SK-N-SH (cell line): Measurements from ENCODE around the gene MARCHF3. TPM values are rescaled to one million over a fixed set of nuclear protein-coding genes. Genes with fewer than 3 reads are reported as not detected.

Experiments
- CTCF ChIA-PET: fragments of 300-600, 350-600 bp; formaldehyde crosslinking; extraction: SDS; loops from one replicate; lab custom pipeline; 2021; lab: Yijun Ruan, JAX
- POLR2A ChIA-PET: fragments of 350-600 bp; sonication (Branson Sonifier 250); formaldehyde crosslinking; extraction: SDS; loops from one replicate; lab custom pipeline; 2020; ENCODE audit warnings: antibody characterized with exemption, inconsistent platforms; lab: Yijun Ruan, JAX
- DNase-seq: peaks from one replicate; pipeline ENCODE4 v3.0.0; 2012
- H2AFZ ChIP-seq: fragments of 200-600 bp; sonication (generic); 2 replicates; pipeline ENCODE4 v1.8.1; 2016; ENCODE audit warnings: antibody characterized with exemption, mild to moderate bottlenecking, low read depth
- H3F3A ChIP-seq: fragments of 200-600 bp; sonication (generic); replicated peaks from 2 replicates; pipeline ENCODE3; 2016; ENCODE audit warnings: antibody characterized with exemption, mild to moderate bottlenecking; ENCODE audit not compliant: insufficient read depth
- H3K27ac ChIP-seq, 2 experiments: fragments of 200-500 bp in 1 of 2; fragments of 200-600 bp in 1 of 2; sonication (Bioruptor generic) in 1 of 2; sonication (generic), shearing (Covaris generic) in 1 of 2; 2 replicates each; pipeline versions ENCODE4 v1.5.1 to v1.6.1; 2014 to 2016; ENCODE audit warnings: low read depth in 2 of 2, inconsistent platforms in 1 of 2, low read length in 1 of 2, mild to moderate bottlenecking in 1 of 2, mixed read lengths in 1 of 2
- H3K27me3 ChIP-seq: fragments of 200-600 bp; sonication (generic), shearing (Covaris generic); 2 replicates; pipeline ENCODE4 v1.6.1; 2016; ENCODE audit warnings: mixed run types; ENCODE audit not compliant: insufficient read depth
- H3K36me3 ChIP-seq, 2 experiments: fragments of 200-500 bp in 1 of 2; fragments of 200-600 bp in 1 of 2; sonication (Bioruptor generic) in 1 of 2; sonication (generic) in 1 of 2; replicated peaks in 1 of 2; 2 replicates each; pipeline versions ENCODE3 to v1.5.1; 2014 to 2016; ENCODE audit warnings: low read length in 1 of 2, mild to moderate bottlenecking in 1 of 2; ENCODE audit not compliant: insufficient read depth in 2 of 2, control insufficient read depth in 1 of 2
- H3K4me1 ChIP-seq, 2 experiments: fragments of 200-500 bp in 1 of 2; fragments of 200-600 bp in 1 of 2; sonication (Bioruptor generic) in 1 of 2; sonication (generic), shearing (Covaris generic) in 1 of 2; 2 replicates each; pipeline versions ENCODE4 v1.5.1 to v1.6.1; 2014 to 2016; ENCODE audit warnings: low read depth in 1 of 2, low read length in 1 of 2, mixed run types in 1 of 2; ENCODE audit not compliant: insufficient read depth in 2 of 2, control insufficient read depth in 1 of 2
- H3K4me2 ChIP-seq: fragments of 200-600 bp; sonication (generic), shearing (Covaris generic); 2 replicates; pipeline ENCODE4 v1.6.1; 2017; ENCODE audit warnings: mixed run types
- H3K4me3 ChIP-seq, 2 experiments: fragments of 200-500 bp in 1 of 2; fragments of 200-600 bp in 1 of 2; sonication (Bioruptor generic) in 1 of 2; sonication (generic), shearing (Covaris generic) in 1 of 2; 2 replicates each; pipeline versions ENCODE4 v1.5.1 to v1.8.1; 2014 to 2016; ENCODE audit warnings: low read depth in 2 of 2, inconsistent platforms in 1 of 2, low read length in 1 of 2, mild to moderate bottlenecking in 1 of 2, mixed read lengths in 1 of 2, moderate library complexity in 1 of 2
- H3K79me2 ChIP-seq: fragments of 200-600 bp; sonication (generic); 2 replicates; pipeline ENCODE4 v1.8.1; 2017; ENCODE audit warnings: mild to moderate bottlenecking; ENCODE audit not compliant: insufficient read depth
- H3K9ac ChIP-seq: fragments of 200-600 bp; sonication (generic); 2 replicates; pipeline ENCODE4 v1.6.1; 2017; ENCODE audit warnings: mixed run types
- H3K9me2 ChIP-seq: fragments of 200-600 bp; sonication (generic); 2 replicates; pipeline ENCODE4 v1.6.1; 2017; ENCODE audit warnings: mixed run types
- H3K9me3 ChIP-seq: fragments of 200-600 bp; sonication (generic); 2 replicates; pipeline ENCODE4 v1.6.1; 2017; ENCODE audit warnings: mixed run types, mild to moderate bottlenecking, moderate library complexity
- H4K20me1 ChIP-seq: fragments of 200-600 bp; sonication (generic); 2 replicates; pipeline ENCODE4 v1.6.1; 2017; ENCODE audit warnings: mild to moderate bottlenecking, mixed run types; ENCODE audit not compliant: insufficient read depth
- CHD2 ChIP-seq: fragments of 150-350 bp; IDR thresholded peaks from 2 replicates; pipeline ENCODE4 v1.6.1; 2018; ENCODE audit warnings: low read length; ENCODE audit not compliant: partially characterized antibody
- ELF1 ChIP-seq: IDR thresholded peaks from 2 replicates; pipeline ENCODE4 v1.4.0; 2012
- EP300 ChIP-seq, 2 experiments: IDR thresholded peaks; 2 replicates each; pipeline versions ENCODE4 v1.4.0 to v1.6.1; 2012; ENCODE audit warnings: borderline replicate concordance in 1 of 2, low read depth in 1 of 2, low read length in 1 of 2
- FOSL2 ChIP-seq: IDR thresholded peaks from 2 replicates; pipeline ENCODE4 v1.4.0; 2012; ENCODE audit warnings: low read depth, mild to moderate bottlenecking, moderate library complexity, borderline replicate concordance
- FOXJ3 ChIP-seq: sonication (generic); formaldehyde crosslinking; IDR thresholded peaks from 2 replicates; pipeline ENCODE4 v1.5.1; 2020; ENCODE audit warnings: mild to moderate bottlenecking, missing genetic modification reagents
- FOXM1 ChIP-seq: IDR thresholded peaks from 2 replicates; pipeline ENCODE4 v1.4.0; 2012; ENCODE audit warnings: low read depth, mild to moderate bottlenecking
- GATA2 ChIP-seq: sonication (generic); formaldehyde crosslinking; IDR thresholded peaks from 2 replicates; pipeline ENCODE4 v1.5.0; 2020; ENCODE audit warnings: mild to moderate bottlenecking, missing genetic modification reagents
- MEF2A ChIP-seq: IDR thresholded peaks from 2 replicates; pipeline ENCODE4 v1.4.0; 2012; ENCODE audit warnings: low read depth, borderline replicate concordance
- MXI1 ChIP-seq: IDR thresholded peaks from 2 replicates; pipeline ENCODE4 v1.6.1; 2012; ENCODE audit warnings: mild to moderate bottlenecking, low read depth, low read length, improper control_type of control experiment
- NFIC ChIP-seq: IDR thresholded peaks from 2 replicates; pipeline ENCODE4 v1.4.0; 2012; ENCODE audit warnings: borderline replicate concordance
- NRF1 ChIP-seq: IDR thresholded peaks from 2 replicates; pipeline ENCODE4 v1.6.1; 2012; ENCODE audit warnings: low read depth, mild to moderate bottlenecking, low read length
- POLR2AphosphoS5 ChIP-seq: IDR thresholded peaks from 2 replicates; pipeline ENCODE4 v1.6.1; 2012; ENCODE audit warnings: low read depth, low read length
- RFX5 ChIP-seq: IDR thresholded peaks from 2 replicates; pipeline ENCODE4 v1.6.1; 2012; ENCODE audit warnings: mild to moderate bottlenecking, improper control_type of control experiment, low read length
- SIN3A ChIP-seq: IDR thresholded peaks from 2 replicates; pipeline ENCODE4 v1.6.1; 2012; ENCODE audit warnings: low read depth, mild to moderate bottlenecking, low read length, moderate library complexity, borderline replicate concordance
- SMC3 ChIP-seq: IDR thresholded peaks from 2 replicates; pipeline ENCODE4 v1.6.1; 2012; ENCODE audit warnings: low read depth, low read length, improper control_type of control experiment
- TAF1 ChIP-seq: IDR thresholded peaks from 2 replicates; pipeline ENCODE4 v1.6.1; 2012; ENCODE audit warnings: low read depth, mild to moderate bottlenecking, low read length, moderate library complexity, borderline replicate concordance
- TCF12 ChIP-seq: IDR thresholded peaks from 2 replicates; pipeline ENCODE4 v1.4.0; 2012
- WGBS: methylation state at CpG from one replicate; pipeline ENCODE4 v1.1.6; 2017; ENCODE audit warnings: low lambda C conversion rate; 5-methylcytosine and 5-hydroxymethylcytosine counted together
- polyA plus RNA-seq, 3 experiments: library from polyadenylated mRNA; depleted of rRNA; stranded (reverse); fragments of >200 nt; gene quantifications; 2 replicates each; pipeline ENCODE4 v1.2.3, GENCODE V29; 2012
- TF ChIP-seq, protein P1 (sequence below): IDR thresholded peaks from 2 replicates; pipeline ENCODE4 v1.4.0; 2012; ENCODE audit warnings: low read depth
- TF ChIP-seq, protein P2 (sequence below): fragments of 150-350 bp; IDR thresholded peaks from 2 replicates; pipeline ENCODE4 v1.6.1; 2017; ENCODE audit warnings: antibody characterized with exemption, low read length, low read depth, borderline replicate concordance
- TF ChIP-seq, protein P3 (sequence below): IDR thresholded peaks from 2 replicates; pipeline ENCODE4; 2012
- TF ChIP-seq, protein P4 (sequence below): fragments of 200-600 bp; sonication (generic); IDR thresholded peaks from 2 replicates; pipeline ENCODE4 v1.6.1; 2017; ENCODE audit warnings: antibody characterized with exemption, mild to moderate bottlenecking, moderate library complexity
- TF ChIP-seq, protein P5 (sequence below): IDR thresholded peaks from 2 replicates; pipeline ENCODE4 v1.4.0; 2012; ENCODE audit warnings: low read depth, borderline replicate concordance

MARCHF3 gene
- polyA plus RNA-seq, 1 of the 3 experiments (the other 2 are of a cell fraction): 21.5 TPM

DNA sequence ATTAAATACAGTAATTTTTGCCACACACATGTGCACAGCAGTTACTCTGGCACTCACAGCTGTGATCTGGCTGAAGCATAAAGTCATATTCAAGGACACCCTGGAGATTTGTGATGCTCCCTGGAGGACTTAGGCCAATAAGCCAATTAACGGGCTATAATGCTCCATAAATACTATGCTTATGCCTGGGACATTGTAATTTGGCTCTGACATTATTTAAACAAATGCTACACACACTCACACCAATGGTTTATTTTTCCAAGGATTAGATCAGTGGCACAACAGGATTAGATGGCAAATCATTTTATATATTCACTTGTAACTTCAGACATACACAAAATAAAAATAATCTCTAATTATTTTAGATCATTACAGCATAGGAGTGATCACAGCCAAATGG is 142.2 kb downstream of the MARCHF3 start:
- Histone ChIP-seq H2AFZ (no peak overlapping the region), H4K20me1 (no peaks in the 10 kb centered on the region), H3F3A (peaks cover 9% of the 10 kb centered on the region), H3K4me1 (peaks cover 3% of the 10 kb centered on the region in 2 experiments; a peak in 2 of 4 replicates), H3K9ac (no peak overlapping the region), H3K9me3 (no peaks in the 10 kb centered on the region), H3K79me2 (no peaks in the 10 kb centered on the region), H3K4me2 (no peak overlapping the region), H3K27me3 (no peaks in the 10 kb centered on the region), H3K36me3 (no peaks in the 10 kb centered on the region), H3K9me2 (no peaks in the 10 kb centered on the region), H3K27ac (no peak overlapping the region; a peak in 1 of 4 replicates), H3K4me3 (no peak overlapping the region)
- peak; percentile 15 for DNase-seq
- no peak for TF ChIP-seq EP300 (IDR thresholded peaks at IDR 0.05; ENCODE audit: borderline replicate concordance in 1 of 2, low read depth in 1 of 2, low read length in 1 of 2)
- TF ChIP-seq RFX5: no peak
- no peak for TF ChIP-seq POLR2AphosphoS5
- no peak for TF ChIP-seq SIN3A
- no peak for TF ChIP-seq TCF12
- TF ChIP-seq MXI1: no peak
- no peak for TF ChIP-seq CHD2
- TF ChIP-seq NFIC: no peak
- TF ChIP-seq, protein P1, sequence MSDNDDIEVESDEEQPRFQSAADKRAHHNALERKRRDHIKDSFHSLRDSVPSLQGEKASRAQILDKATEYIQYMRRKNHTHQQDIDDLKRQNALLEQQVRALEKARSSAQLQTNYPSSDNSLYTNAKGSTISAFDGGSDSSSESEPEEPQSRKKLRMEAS: no peak
- TF ChIP-seq FOXJ3: no peak
- TF ChIP-seq FOXM1: no peak
- CTCF ChIA-PET: no interaction called here
- 60% methylated on average over 1 of the region's 1 CpG for WGBS
- POLR2A ChIA-PET: no interaction called here

DNA sequence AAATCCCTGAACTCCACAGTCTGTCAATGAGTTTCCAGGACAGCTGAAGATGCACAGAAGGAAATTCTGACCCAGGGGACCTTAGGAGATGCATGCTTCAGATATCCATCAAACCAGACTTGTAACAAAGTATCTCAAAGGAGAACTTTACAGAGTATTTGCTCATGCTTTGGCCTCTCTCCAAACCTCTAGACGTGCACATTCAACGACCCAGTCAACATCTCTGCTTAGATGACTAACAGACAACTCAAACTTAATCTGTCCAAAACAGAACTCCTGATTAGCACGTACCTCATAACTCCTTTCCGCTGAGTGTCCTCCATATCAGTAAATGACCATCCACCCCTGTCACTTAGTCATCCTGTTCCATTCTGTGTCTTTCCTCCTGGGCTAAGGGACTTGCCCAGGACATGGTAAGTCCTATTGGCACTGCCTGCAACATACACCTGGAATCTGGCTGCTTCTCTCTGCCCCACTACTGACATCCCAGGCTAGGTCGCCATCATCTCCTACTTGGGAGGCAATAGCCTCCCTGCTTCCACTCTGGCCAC is 146.0 kb downstream of the MARCHF3 start:
- Histone ChIP-seq H3F3A (peaks cover 9% of the 10 kb centered on the region), H3K36me3 (no peaks in the 10 kb centered on the region), H4K20me1 (no peaks in the 10 kb centered on the region), H2AFZ (no peak overlapping the region), H3K79me2 (no peaks in the 10 kb centered on the region), H3K4me2 (peak overlapping the region; percentile 35), H3K9me3 (no peaks in the 10 kb centered on the region), H3K4me3 (no peak overlapping the region), H3K27ac (peak overlapping the region in 1 of 2 experiments; percentile 42; a peak in 2 of 4 replicates), H3K4me1 (peaks cover 3% of the 10 kb centered on the region in 2 experiments; a peak in 2 of 4 replicates), H3K27me3 (no peaks in the 10 kb centered on the region), H3K9ac (no peak overlapping the region), H3K9me2 (no peaks in the 10 kb centered on the region)
- POLR2A ChIA-PET: no interaction called here
- CTCF ChIA-PET: no interaction called here
- 32% methylated on average over 5 of the region's 5 CpGs for WGBS
- no peak for DNase-seq
- TF ChIP-seq RFX5 (no peak), MEF2A (peak; percentile 58; the same call in 1 of the 2 replicates), ELF1 (no peak), POLR2AphosphoS5 (peak; percentile 55), TAF1 (no peak), FOSL2 (peak; percentile 72; the same call in 1 of the 2 replicates), GATA2 (CRISPR knock-in tag) (no peak), TCF12 (peak; percentile 93), SMC3 (no peak), NRF1 (no peak)
- TF ChIP-seq, protein P2, sequence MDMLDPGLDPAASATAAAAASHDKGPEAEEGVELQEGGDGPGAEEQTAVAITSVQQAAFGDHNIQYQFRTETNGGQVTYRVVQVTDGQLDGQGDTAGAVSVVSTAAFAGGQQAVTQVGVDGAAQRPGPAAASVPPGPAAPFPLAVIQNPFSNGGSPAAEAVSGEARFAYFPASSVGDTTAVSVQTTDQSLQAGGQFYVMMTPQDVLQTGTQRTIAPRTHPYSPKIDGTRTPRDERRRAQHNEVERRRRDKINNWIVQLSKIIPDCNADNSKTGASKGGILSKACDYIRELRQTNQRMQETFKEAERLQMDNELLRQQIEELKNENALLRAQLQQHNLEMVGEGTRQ: no peak
- TF ChIP-seq, protein P3, sequence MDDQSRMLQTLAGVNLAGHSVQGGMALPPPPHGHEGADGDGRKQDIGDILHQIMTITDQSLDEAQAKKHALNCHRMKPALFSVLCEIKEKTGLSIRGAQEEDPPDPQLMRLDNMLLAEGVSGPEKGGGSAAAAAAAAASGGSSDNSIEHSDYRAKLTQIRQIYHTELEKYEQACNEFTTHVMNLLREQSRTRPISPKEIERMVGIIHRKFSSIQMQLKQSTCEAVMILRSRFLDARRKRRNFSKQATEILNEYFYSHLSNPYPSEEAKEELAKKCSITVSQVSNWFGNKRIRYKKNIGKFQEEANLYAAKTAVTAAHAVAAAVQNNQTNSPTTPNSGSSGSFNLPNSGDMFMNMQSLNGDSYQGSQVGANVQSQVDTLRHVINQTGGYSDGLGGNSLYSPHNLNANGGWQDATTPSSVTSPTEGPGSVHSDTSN: peak; percentile 85
- TF ChIP-seq, protein P4, sequence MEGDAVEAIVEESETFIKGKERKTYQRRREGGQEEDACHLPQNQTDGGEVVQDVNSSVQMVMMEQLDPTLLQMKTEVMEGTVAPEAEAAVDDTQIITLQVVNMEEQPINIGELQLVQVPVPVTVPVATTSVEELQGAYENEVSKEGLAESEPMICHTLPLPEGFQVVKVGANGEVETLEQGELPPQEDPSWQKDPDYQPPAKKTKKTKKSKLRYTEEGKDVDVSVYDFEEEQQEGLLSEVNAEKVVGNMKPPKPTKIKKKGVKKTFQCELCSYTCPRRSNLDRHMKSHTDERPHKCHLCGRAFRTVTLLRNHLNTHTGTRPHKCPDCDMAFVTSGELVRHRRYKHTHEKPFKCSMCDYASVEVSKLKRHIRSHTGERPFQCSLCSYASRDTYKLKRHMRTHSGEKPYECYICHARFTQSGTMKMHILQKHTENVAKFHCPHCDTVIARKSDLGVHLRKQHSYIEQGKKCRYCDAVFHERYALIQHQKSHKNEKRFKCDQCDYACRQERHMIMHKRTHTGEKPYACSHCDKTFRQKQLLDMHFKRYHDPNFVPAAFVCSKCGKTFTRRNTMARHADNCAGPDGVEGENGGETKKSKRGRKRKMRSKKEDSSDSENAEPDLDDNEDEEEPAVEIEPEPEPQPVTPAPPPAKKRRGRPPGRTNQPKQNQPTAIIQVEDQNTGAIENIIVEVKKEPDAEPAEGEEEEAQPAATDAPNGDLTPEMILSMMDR: no peak
- TF ChIP-seq, protein P5, sequence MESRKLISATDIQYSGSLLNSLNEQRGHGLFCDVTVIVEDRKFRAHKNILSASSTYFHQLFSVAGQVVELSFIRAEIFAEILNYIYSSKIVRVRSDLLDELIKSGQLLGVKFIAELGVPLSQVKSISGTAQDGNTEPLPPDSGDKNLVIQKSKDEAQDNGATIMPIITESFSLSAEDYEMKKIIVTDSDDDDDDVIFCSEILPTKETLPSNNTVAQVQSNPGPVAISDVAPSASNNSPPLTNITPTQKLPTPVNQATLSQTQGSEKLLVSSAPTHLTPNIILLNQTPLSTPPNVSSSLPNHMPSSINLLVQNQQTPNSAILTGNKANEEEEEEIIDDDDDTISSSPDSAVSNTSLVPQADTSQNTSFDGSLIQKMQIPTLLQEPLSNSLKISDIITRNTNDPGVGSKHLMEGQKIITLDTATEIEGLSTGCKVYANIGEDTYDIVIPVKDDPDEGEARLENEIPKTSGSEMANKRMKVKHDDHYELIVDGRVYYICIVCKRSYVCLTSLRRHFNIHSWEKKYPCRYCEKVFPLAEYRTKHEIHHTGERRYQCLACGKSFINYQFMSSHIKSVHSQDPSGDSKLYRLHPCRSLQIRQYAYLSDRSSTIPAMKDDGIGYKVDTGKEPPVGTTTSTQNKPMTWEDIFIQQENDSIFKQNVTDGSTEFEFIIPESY: 0 out of 2 replicates have a peak, but pooled peaks have one; percentile 44
